GM19023 (cell line): ENCODE measurements around the gene PTGR3.

Experiments used
- ATAC-seq: cut with Tn5 transposase; IDR thresholded peaks from one replicate; pipeline ENCODE4 v1.9.1; 2021; ENCODE audit warnings: mild to moderate bottlenecking, moderate library complexity; ENCODE audit not compliant: unreplicated experiment

PTGR3 gene

GRCh38 chr18:75209129-75209950 lies at the start of gene PTGR3:
TSS of gene PTGR3 (minus strand) at chr18:75209139. CDS start at chr18:75209058, 81 bp downstream.
- ATAC-seq = peak; percentile 49

GRCh38 chr18:75257605-75258004 lies 48.7 kb upstream of the PTGR3 start:
- no peak for ATAC-seq

GRCh38 chr18:75256376-75256775 lies 47.4 kb upstream of the PTGR3 start:
- ATAC-seq = no peak

GRCh38 chr18:75255094-75255493 lies 46.2 kb upstream of the PTGR3 start:
- ATAC-seq = no peak

- no peak for ATAC-seq
Observed at GRCh38 chr18:75253784-75254183, 44.8 kb upstream of the PTGR3 start.

- no peak for ATAC-seq
Observed at GRCh38 chr18:75253043-75253442, 44.1 kb upstream of the PTGR3 start.

GRCh38 chr18:75252136-75252535 lies 43.2 kb upstream of the PTGR3 start:
- no peak for ATAC-seq

- no peak for ATAC-seq
Observed at GRCh38 chr18:75251466-75251865, 42.5 kb upstream of the PTGR3 start.

GRCh38 chr18:75250471-75250821 lies 41.5 kb upstream of the PTGR3 start:
- no peak for ATAC-seq

- no peak for ATAC-seq
Observed at GRCh38 chr18:75249672-75250470, 40.9 kb upstream of the PTGR3 start.

GRCh38 chr18:75249175-75249518 lies 40.2 kb upstream of the PTGR3 start:
- ATAC-seq = no peak

GRCh38 chr18:75248426-75249174 lies 39.7 kb upstream of the PTGR3 start:
- no peak for ATAC-seq

GRCh38 chr18:75247611-75248421 lies 38.9 kb upstream of the PTGR3 start:
- ATAC-seq = peak; percentile 34

GRCh38 chr18:75246721-75247610 lies 38.0 kb upstream of the PTGR3 start:
- no peak for ATAC-seq

- ATAC-seq = no peak
Observed at GRCh38 chr18:75244351-75245313, 35.7 kb upstream of the PTGR3 start.

GRCh38 chr18:75241705-75242104 lies 32.8 kb upstream of the PTGR3 start:
- no peak for ATAC-seq

- no peak for ATAC-seq
Observed at GRCh38 chr18:75240433-75240832, 31.5 kb upstream of the PTGR3 start.

GRCh38 chr18:75238786-75239185 lies 29.8 kb upstream of the PTGR3 start:
- ATAC-seq = no peak

GRCh38 chr18:75238100-75238499 lies 29.2 kb upstream of the PTGR3 start:
- no peak for ATAC-seq
